ENCODE data around the gene DCX. TPM values are rescaled to one million over a fixed set of nuclear protein-coding genes. Genes with fewer than 3 reads are reported as not detected.

Gene DCX
- polyA plus RNA-seq, 3 donors from 2014 or later: not detected

GRCh38 chrX:111264385-111264784 lies 147.6 kb downstream of the DCX start:
- Mint-ChIP-seq H3K36me3 (no peaks in the 10 kb centered on the region), H3K27ac (no peak overlapping the region), H3K27me3 (ENCODE audit: low read depth in 3 of 3) (peaks cover 1 to 9% (median 4%) of the 10 kb centered on the region in 3 donors), H3K4me1 (no peaks in the 10 kb centered on the region), H3K9me3 (peaks cover 0 to 2% (median 0%) of the 10 kb centered on the region in 6 donors), H3K4me3 (no peak overlapping the region)
- no peak for DNase-seq

- no peak overlapping the region for H3K4me3 Mint-ChIP-seq
- no peak overlapping the region for H3K27ac Mint-ChIP-seq
- DNase-seq: no peak
- H3K4me1 Mint-ChIP-seq: no peaks in the 10 kb centered on the region
- no peaks in the 10 kb centered on the region for H3K36me3 Mint-ChIP-seq
- H3K27me3 Mint-ChIP-seq (ENCODE audit: low read depth in 3 of 3): peaks cover 0 to 12% (median 0%) of the 10 kb centered on the region in 3 donors
- H3K9me3 Mint-ChIP-seq: peaks cover 0 to 2% (median 0%) of the 10 kb centered on the region in 6 donors
Measured at GRCh38 chrX:111262086-111262485, 149.9 kb downstream of the DCX start.

DNA sequence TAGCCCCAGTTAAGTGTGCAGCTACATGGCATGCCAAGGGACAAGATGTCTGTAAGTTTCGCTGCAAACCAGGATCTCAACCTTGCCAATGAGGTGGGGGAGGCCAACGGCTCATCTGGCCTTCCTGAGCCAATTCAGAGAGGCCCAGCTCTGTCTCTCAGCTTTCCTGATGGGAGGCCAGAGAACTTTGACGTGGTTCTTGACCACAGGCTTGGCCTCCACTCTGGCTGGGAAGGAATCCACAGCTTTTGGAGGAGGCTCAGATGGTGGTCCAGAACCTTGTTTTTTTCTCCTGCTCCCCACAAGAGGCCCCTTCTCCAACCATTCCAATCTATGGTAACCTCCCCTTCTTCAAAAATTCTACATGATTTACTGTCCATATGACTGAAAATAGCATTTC lies 151.5 kb downstream of the DCX start:
- DNase-seq: no peak
- H3K4me1 Mint-ChIP-seq: no peaks in the 10 kb centered on the region

DNA sequence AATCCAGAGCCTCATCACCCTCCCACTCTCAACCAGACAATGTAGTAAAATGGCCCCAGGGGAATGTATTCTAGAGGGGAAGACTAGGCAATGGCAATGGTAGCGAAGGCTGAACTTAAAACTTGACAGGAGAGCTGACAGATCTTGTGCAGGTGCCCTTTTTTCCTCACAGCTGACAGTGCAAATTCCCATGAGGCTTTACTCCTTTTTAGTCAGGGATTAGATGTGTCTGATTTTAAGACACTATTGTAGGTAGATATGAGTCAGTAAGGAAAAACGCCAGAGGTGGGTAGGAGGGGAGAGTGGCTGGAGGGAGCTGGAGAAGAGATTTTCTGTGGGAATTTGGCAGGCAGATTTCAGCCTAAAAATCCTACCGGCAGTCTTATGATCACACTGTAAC lies 152.4 kb downstream of the DCX start:
- Mint-ChIP-seq H3K36me3 (no peaks in the 10 kb centered on the region), H3K27ac (no peak overlapping the region), H3K4me1 (no peaks in the 10 kb centered on the region), H3K4me3 (no peak overlapping the region), H3K9me3 (peaks cover 0 to 2% (median 0%) of the 10 kb centered on the region in 6 donors), H3K27me3 (ENCODE audit: low read depth in 3 of 3) (peaks cover 0 to 9% (median 0%) of the 10 kb centered on the region in 3 donors)
- no peak for DNase-seq

More for the DNA sequence above, 151.5 kb downstream of the DCX start:
- Mint-ChIP-seq H3K4me3 (no peak overlapping the region), H3K27me3 (ENCODE audit: low read depth in 3 of 3) (peaks cover 0 to 9% (median 0%) of the 10 kb centered on the region in 3 donors), H3K9me3 (peaks cover 0 to 2% (median 0%) of the 10 kb centered on the region in 6 donors), H3K27ac (peak overlapping the region in 1 of 6 donors; percentile 25), H3K36me3 (no peaks in the 10 kb centered on the region)

- no peak overlapping the region for H3K4me3 Mint-ChIP-seq
- no peak for DNase-seq
- no peak overlapping the region for H3K27ac Mint-ChIP-seq
- H3K27me3 Mint-ChIP-seq (ENCODE audit: low read depth in 3 of 3): peaks cover 0 to 9% (median 0%) of the 10 kb centered on the region in 3 donors
- no peaks in the 10 kb centered on the region for H3K4me1 Mint-ChIP-seq
- H3K36me3 Mint-ChIP-seq: no peaks in the 10 kb centered on the region
- H3K9me3 Mint-ChIP-seq: peaks cover 0 to 2% (median 0%) of the 10 kb centered on the region in 6 donors
Measured at GRCh38 chrX:111257733-111258132, 154.3 kb downstream of the DCX start.

GRCh38 chrX:111254896-111255693 lies 156.9 kb downstream of the DCX start:
- DNase-seq: no peak
- H3K27me3 Mint-ChIP-seq (ENCODE audit: low read depth in 3 of 3): peaks cover 0 to 6% (median 2%) of the 10 kb centered on the region in 3 donors
- H3K4me3 Mint-ChIP-seq: no peak overlapping the region
- H3K27ac Mint-ChIP-seq: no peak overlapping the region
- no peaks in the 10 kb centered on the region for H3K4me1 Mint-ChIP-seq
- H3K36me3 Mint-ChIP-seq: no peaks in the 10 kb centered on the region
- no peaks in the 10 kb centered on the region for H3K9me3 Mint-ChIP-seq

- no peak for DNase-seq
- Mint-ChIP-seq H3K27ac (no peak overlapping the region), H3K36me3 (no peaks in the 10 kb centered on the region), H3K4me3 (no peak overlapping the region), H3K27me3 (ENCODE audit: low read depth in 3 of 3) (peaks cover 0 to 16% (median 2%) of the 10 kb centered on the region in 3 donors), H3K9me3 (no peaks in the 10 kb centered on the region), H3K4me1 (no peaks in the 10 kb centered on the region)
Measured at GRCh38 chrX:111244235-111244750, 167.7 kb downstream of the DCX start.

Other genes with a start within 250 kb of the DCX start
- not detected for gene CAPN6, start 141.7 kb downstream of the DCX start, polyA plus RNA-seq
- gene SERTM2, start 99.5 kb upstream of the DCX start, polyA plus RNA-seq: not detected